HepG2 (cell line): ENCODE data around the gene CXXC5. TPM values are rescaled to one million over a fixed set of nuclear protein-coding genes. Genes with fewer than 3 reads are reported as not detected.

Experiments
- BORCS8-MEF2B ChIP-seq: sonication (generic); formaldehyde crosslinking; IDR thresholded peaks from 2 replicates; pipeline ENCODE4 v1.8.0; 2022; ENCODE audit warnings: mild to moderate bottlenecking, missing genetic modification reagents
- FOXK2 ChIP-seq: fragments of 450-650 bp; IDR thresholded peaks from 2 replicates; pipeline ENCODE4 v1.6.1; 2016
- GATAD1 ChIP-seq: IDR thresholded peaks from 2 replicates; pipeline ENCODE4 v1.6.1; 2016; ENCODE audit warnings: missing genetic modification reagents, missing compliant biosample characterization
- HNRNPH1 ChIP-seq: fragments of 200-400 bp; formaldehyde crosslinking; optimal IDR thresholded peaks from 2 replicates; pipeline ENCODE3; 2017; ENCODE audit warnings: mild to moderate bottlenecking, low read depth, low read length
- HNRNPUL1 ChIP-seq: fragments of 200-400 bp; formaldehyde crosslinking; IDR thresholded peaks from 2 replicates; pipeline ENCODE4 v1.6.1; 2017; ENCODE audit warnings: low read depth, mild to moderate bottlenecking, low read length, moderate library complexity
- HOMEZ ChIP-seq: IDR thresholded peaks from 2 replicates; pipeline ENCODE4 v1.6.1; 2016; ENCODE audit warnings: low read depth
- KLF12 ChIP-seq: sonication (generic); formaldehyde crosslinking; IDR thresholded peaks from 2 replicates; pipeline ENCODE4 v1.4.0; 2020; ENCODE audit warnings: missing genetic modification reagents, borderline replicate concordance
- MED13 ChIP-seq: sonication (generic); formaldehyde crosslinking; IDR thresholded peaks from 2 replicates; pipeline ENCODE4 v1.5.0; 2020; ENCODE audit warnings: missing genetic modification reagents
- NR1H2 ChIP-seq: sonication (generic); formaldehyde crosslinking; IDR thresholded peaks from 2 replicates; pipeline ENCODE4 v1.8.1; 2022; ENCODE audit warnings: low read depth, missing genetic modification reagents, borderline replicate concordance
- PAXIP1 ChIP-seq: sonication (generic); formaldehyde crosslinking; conservative IDR thresholded peaks from 2 replicates; pipeline ENCODE4 v1.4.0; 2020; ENCODE audit warnings: mild to moderate bottlenecking, missing genetic modification reagents, moderate library complexity
- PLRG1 ChIP-seq: fragments of 450-650 bp; conservative IDR thresholded peaks from 2 replicates; pipeline ENCODE4 v1.6.1; 2016
- POLR2AphosphoS5 ChIP-seq: IDR thresholded peaks from 2 replicates; pipeline ENCODE4 v1.6.1; 2012; ENCODE audit warnings: low read depth, low read length
- PPARG ChIP-seq: conservative IDR thresholded peaks from 2 replicates; pipeline ENCODE4 v1.6.1; 2016; ENCODE audit warnings: missing biosample characterization, missing genetic modification reagents
- REL ChIP-seq: sonication (generic); formaldehyde crosslinking; conservative IDR thresholded peaks from 2 replicates; pipeline ENCODE4 v1.8.0; 2022; ENCODE audit warnings: mild to moderate bottlenecking, missing genetic modification reagents, moderate library complexity
- REXO4 ChIP-seq: sonication (generic); formaldehyde crosslinking; IDR thresholded peaks from 2 replicates; pipeline ENCODE4 v1.8.0; 2022; ENCODE audit warnings: missing genetic modification reagents, mild to moderate bottlenecking, borderline replicate concordance
- SMAD3 ChIP-seq: sonication (generic); formaldehyde crosslinking; IDR thresholded peaks from 2 replicates; pipeline ENCODE4 v1.4.0; 2020; ENCODE audit warnings: missing genetic modification reagents
- SP4 ChIP-seq: sonication (generic); formaldehyde crosslinking; IDR thresholded peaks from 2 replicates; pipeline ENCODE4 v1.8.1; 2023; ENCODE audit warnings: mild to moderate bottlenecking, missing genetic modification reagents
- TFDP1 ChIP-seq: IDR thresholded peaks from 2 replicates; pipeline ENCODE4 v1.6.1; 2016; ENCODE audit warnings: missing compliant biosample characterization, missing genetic modification reagents, borderline replicate concordance
- ZBTB20 ChIP-seq: sonication (generic); formaldehyde crosslinking; IDR thresholded peaks from 2 replicates; pipeline ENCODE4 v1.8.1; 2023; ENCODE audit warnings: missing genetic modification reagents, low read depth, mild to moderate bottlenecking, borderline replicate concordance
- ZBTB25 ChIP-seq: IDR thresholded peaks from 2 replicates; pipeline ENCODE4 v1.6.1; 2018; ENCODE audit warnings: missing genetic modification reagents
- ZNF225 ChIP-seq: sonication (generic); formaldehyde crosslinking; IDR thresholded peaks from 2 replicates; pipeline ENCODE4 v1.4.0; 2020; ENCODE audit warnings: mild to moderate bottlenecking, missing genetic modification reagents
- ZNF34 ChIP-seq: sonication (generic); formaldehyde crosslinking; IDR thresholded peaks from 2 replicates; pipeline ENCODE4 v1.4.0; 2020; ENCODE audit warnings: mild to moderate bottlenecking, missing genetic modification reagents, borderline replicate concordance
- ZNF580 ChIP-seq: IDR thresholded peaks from 2 replicates; pipeline ENCODE4 v1.6.1; 2016; ENCODE audit warnings: low read depth, borderline replicate concordance
- ZNF737 ChIP-seq: sonication (generic); formaldehyde crosslinking; IDR thresholded peaks from 2 replicates; pipeline ENCODE4 v1.5.0; 2020; ENCODE audit warnings: missing genetic modification reagents, mild to moderate bottlenecking, borderline replicate concordance
- polyA plus RNA-seq, 8 experiments: library from polyadenylated mRNA; depleted of rRNA in 3 of 8; stranded (reverse) in 7 of 8; unstranded in 1 of 8; fragments of >200 nt; fragmentation: Illumina TruSeq in 4 of 8; extraction: Trizol in 4 of 8; gene quantifications; 2 replicates each; pipeline versions ENCODE4 v1.2.1 to v1.2.3, GENCODE V29; 2011 to 2016; ENCODE audit warnings: low read depth in 4 of 8, missing spikeins in 1 of 8, mixed read lengths in 1 of 8; ENCODE audit not compliant: insufficient read depth in 1 of 8
- total RNA-seq, 5 experiments: library from RNA; depleted of rRNA; stranded (reverse); fragments of >200 nt; fragmentation: Illumina TruSeq; extraction: Trizol; gene quantifications; 2 replicates each; pipeline ENCODE4 v1.2.3, GENCODE V29; 2016; ENCODE audit warnings: low read depth in 1 of 5

The CXXC5 gene
- total and polyA plus RNA-seq, 2 of the 13 experiments (the other 11 are each of a cell fraction or from before 2014, with no cell fraction given): 32.3 to 33.0 TPM

- TF ChIP-seq ZNF225 (peak; percentile 56; the same call in 1 of the 2 replicates), MED13 (CRISPR knock-in tag) (0 out of 2 replicates have a peak, but pooled peaks have one; percentile 18), HOMEZ (CRISPR knock-in tag) (no peak; the same call in 1 of the 2 replicates), KLF12 (CRISPR knock-in tag) (no peak), PPARG (CRISPR knock-in tag) (peak; percentile 86), REL (CRISPR knock-in tag) (no peak), ZNF580 (CRISPR knock-in tag) (peak; percentile 74), SP4 (CRISPR knock-in tag) (peak; percentile 57), SMAD3 (peak; percentile 20; the same call in 1 of the 2 replicates), ZNF34 (CRISPR knock-in tag) (no peak), TFDP1 (peak; percentile 18; the same call in 1 of the 2 replicates), ZNF737 (CRISPR knock-in tag) (no peak), BORCS8-MEF2B (CRISPR knock-in tag) (peak; percentile 14; the same call in 1 of the 2 replicates), POLR2AphosphoS5 (peak; percentile 42), HNRNPH1 (no peak), FOXK2 (no peak), REXO4 (CRISPR knock-in tag) (no peak), HNRNPUL1 (no peak), ZBTB20 (CRISPR knock-in tag) (peak; percentile 23; the same call in 1 of the 2 replicates), PAXIP1 (CRISPR knock-in tag) (peak; percentile 97), PLRG1 (no peak), ZBTB25 (no peak), GATAD1 (CRISPR knock-in tag) (peak; percentile 27; the same call in 1 of the 2 replicates), NR1H2 (CRISPR knock-in tag) (no peak)
Observed at GRCh38 chr5:139701056-139701741, 53.0 kb downstream of the CXXC5 start (continued).
